Ascending aorta (tissue), 2 donors: ENCODE results near the gene ADK. TPM values are rescaled to one million over a fixed set of nuclear protein-coding genes. Genes with fewer than 3 reads are reported as not detected.

Source experiments
- DNase-seq, 2 donors: peaks; one replicate each; pipeline ENCODE4 v3.0.0-alpha.2; 2019; ENCODE audit warnings: low spot score in 2 of 2
- H3K27ac ChIP-seq, 2 donors: fragments of 200-600 bp; sonication (generic); one replicate each; pipeline ENCODE4 v1.5.1; 2016 to 2017; ENCODE audit warnings: mild to moderate bottlenecking in 1 of 2
- H3K27me3 ChIP-seq: fragments of 200-600 bp; sonication (generic); one replicate; pipeline ENCODE4 v1.5.1; 2017
- H3K36me3 ChIP-seq, 2 donors: fragments of 200-600 bp; sonication (generic); one replicate each; pipeline ENCODE4 v1.5.1; 2016
- H3K4me1 ChIP-seq, 2 donors: fragments of 200-600 bp; sonication (generic); one replicate each; pipeline ENCODE4 v1.5.1; 2016 to 2017; ENCODE audit warnings: mild to moderate bottlenecking in 1 of 2
- H3K4me3 ChIP-seq, 2 donors: fragments of 200-600 bp; sonication (generic); one replicate each; pipeline ENCODE4 v1.5.1; 2016 to 2017; ENCODE audit warnings: mild to moderate bottlenecking in 1 of 2
- H3K9me3 ChIP-seq, 2 donors: fragments of 200-600 bp; sonication (generic); one replicate each; pipeline ENCODE4 v1.5.1; 2016
- intact Hi-C: fragments of 100-400 bp; cut with DNase I; formaldehyde crosslinking; loops from one replicate; pipeline ENCODE4 v1.15.1; 2023
- total RNA-seq: library from RNA; depleted of rRNA; stranded (reverse); fragments of >200 nt; gene quantifications from one replicate; pipeline ENCODE4 v1.1.0, GENCODE V29; 2016
- TF ChIP-seq, protein P1 (sequence below), 3 experiments: fragments of 200-600 bp in 2 of 3; fragments of 450-650 bp in 1 of 3; sonication (generic) in 2 of 3; IDR thresholded peaks; one replicate each; pipeline ENCODE4 v1.5.1; 2016 to 2019; ENCODE audit warnings: antibody characterized with exemption in 3 of 3, mild to moderate bottlenecking in 1 of 3, moderate library complexity in 1 of 3

ADK gene
- total RNA-seq, 1 donor from 2014 or later, result 2.4 TPM

GRCh38 chr10:74275755-74276290 is 124.8 kb downstream of the ADK start:
- H3K36me3 ChIP-seq, result no peaks in the 10 kb centered on the region
- no peak overlapping the region for H3K4me3 ChIP-seq
- peaks cover 0 to 4% of the 10 kb centered on the region in 2 donors for H3K4me1 ChIP-seq
- TF ChIP-seq, protein P1, sequence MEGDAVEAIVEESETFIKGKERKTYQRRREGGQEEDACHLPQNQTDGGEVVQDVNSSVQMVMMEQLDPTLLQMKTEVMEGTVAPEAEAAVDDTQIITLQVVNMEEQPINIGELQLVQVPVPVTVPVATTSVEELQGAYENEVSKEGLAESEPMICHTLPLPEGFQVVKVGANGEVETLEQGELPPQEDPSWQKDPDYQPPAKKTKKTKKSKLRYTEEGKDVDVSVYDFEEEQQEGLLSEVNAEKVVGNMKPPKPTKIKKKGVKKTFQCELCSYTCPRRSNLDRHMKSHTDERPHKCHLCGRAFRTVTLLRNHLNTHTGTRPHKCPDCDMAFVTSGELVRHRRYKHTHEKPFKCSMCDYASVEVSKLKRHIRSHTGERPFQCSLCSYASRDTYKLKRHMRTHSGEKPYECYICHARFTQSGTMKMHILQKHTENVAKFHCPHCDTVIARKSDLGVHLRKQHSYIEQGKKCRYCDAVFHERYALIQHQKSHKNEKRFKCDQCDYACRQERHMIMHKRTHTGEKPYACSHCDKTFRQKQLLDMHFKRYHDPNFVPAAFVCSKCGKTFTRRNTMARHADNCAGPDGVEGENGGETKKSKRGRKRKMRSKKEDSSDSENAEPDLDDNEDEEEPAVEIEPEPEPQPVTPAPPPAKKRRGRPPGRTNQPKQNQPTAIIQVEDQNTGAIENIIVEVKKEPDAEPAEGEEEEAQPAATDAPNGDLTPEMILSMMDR (IDR thresholded peaks at IDR 0.05), result no peak
- intact Hi-C loops, result loop anchor here (10.0 kb wide), 1 partner anchor 49 kb away; no protein-coding TSS in a partner anchor
- DNase-seq, result no peak
- no peaks in the 10 kb centered on the region for H3K9me3 ChIP-seq
- peak overlapping the region; percentile 5 to 37 for H3K27ac ChIP-seq
- H3K27me3 ChIP-seq, result no peaks in the 10 kb centered on the region

DNA sequence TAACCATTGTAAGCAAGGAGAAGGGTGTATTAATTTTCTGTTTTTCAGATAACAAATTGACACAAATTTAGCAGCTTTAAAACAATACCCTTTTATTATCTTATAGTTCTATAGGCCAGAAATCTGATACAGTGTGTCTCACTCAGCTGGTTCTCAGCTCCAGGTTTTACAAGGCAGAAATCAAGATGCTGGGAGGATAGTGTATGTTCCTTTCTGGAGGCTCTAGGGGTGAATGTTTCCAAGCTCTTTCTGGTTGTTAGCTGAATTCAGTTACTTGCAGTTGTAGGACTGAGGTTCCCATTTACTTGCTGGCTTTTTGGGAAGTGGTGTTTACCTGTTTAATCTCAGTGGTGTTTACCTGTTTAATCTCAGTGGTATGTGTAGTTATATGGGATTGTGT is 125.4 kb downstream of the ADK start:
- intact Hi-C loops, result loop anchor here (10.0 kb wide), 1 partner anchor 48 kb away; no protein-coding TSS in a partner anchor
- Histone ChIP-seq H3K9me3 (no peaks in the 10 kb centered on the region), H3K4me3 (no peak overlapping the region), H3K36me3 (no peaks in the 10 kb centered on the region), H3K27me3 (no peaks in the 10 kb centered on the region), H3K27ac (no peak overlapping the region), H3K4me1 (peaks cover 0 to 4% of the 10 kb centered on the region in 2 donors)
- TF ChIP-seq, protein P1 (IDR thresholded peaks at IDR 0.05), result no peak
- no peak for DNase-seq

DNA sequence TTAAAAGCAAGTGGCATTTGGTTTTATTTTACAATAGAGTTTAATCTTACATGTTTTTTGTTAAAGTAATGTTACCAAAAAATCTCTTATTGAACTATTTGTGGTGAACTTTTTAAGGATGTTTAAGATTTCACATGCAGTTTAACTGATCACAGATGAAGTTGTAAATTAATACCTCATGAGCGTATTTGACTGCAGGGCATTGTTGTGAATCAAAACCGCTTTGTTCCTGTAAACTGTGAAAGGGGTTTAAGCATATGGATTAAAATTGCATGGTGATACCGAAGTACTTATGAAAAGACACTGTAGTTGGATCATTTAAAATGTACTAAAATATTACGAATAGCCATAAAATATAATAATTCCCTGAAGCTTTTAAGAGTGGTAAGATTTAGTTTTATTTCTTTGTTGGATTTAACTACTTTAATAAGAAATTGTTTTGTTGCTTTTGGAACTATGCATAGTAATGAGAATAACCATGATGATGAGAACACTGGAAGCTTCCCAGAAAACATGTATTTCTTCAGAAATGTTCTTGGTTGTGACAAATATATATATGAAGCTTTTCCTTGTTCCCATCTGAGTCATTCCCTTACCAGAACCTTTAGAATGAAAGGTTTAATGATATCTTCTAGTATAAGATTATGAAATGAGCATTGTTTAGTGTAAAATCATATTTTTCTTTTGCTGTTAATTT is 131.3 kb downstream of the ADK start:
- no peak for DNase-seq
- no peaks in the 10 kb centered on the region for H3K9me3 ChIP-seq
- no peaks in the 10 kb centered on the region for H3K36me3 ChIP-seq
- no peaks in the 10 kb centered on the region for H3K27me3 ChIP-seq
- no peak overlapping the region for H3K27ac ChIP-seq
- no peak overlapping the region for H3K4me3 ChIP-seq
- TF ChIP-seq, protein P1 (IDR thresholded peaks at IDR 0.05), result no peak
- intact Hi-C loops, result no loop called here
- no peaks in the 10 kb centered on the region for H3K4me1 ChIP-seq

GRCh38 chr10:74282848-74283210 is 131.8 kb downstream of the ADK start:
- H3K9me3 ChIP-seq, result no peaks in the 10 kb centered on the region
- H3K4me3 ChIP-seq, result no peak overlapping the region
- no peak for DNase-seq
- no peaks in the 10 kb centered on the region for H3K4me1 ChIP-seq
- intact Hi-C loops, result no loop called here
- H3K27ac ChIP-seq, result no peak overlapping the region
- H3K36me3 ChIP-seq, result no peaks in the 10 kb centered on the region
- TF ChIP-seq, protein P1 (IDR thresholded peaks at IDR 0.05), result no peak
- no peaks in the 10 kb centered on the region for H3K27me3 ChIP-seq

DNA sequence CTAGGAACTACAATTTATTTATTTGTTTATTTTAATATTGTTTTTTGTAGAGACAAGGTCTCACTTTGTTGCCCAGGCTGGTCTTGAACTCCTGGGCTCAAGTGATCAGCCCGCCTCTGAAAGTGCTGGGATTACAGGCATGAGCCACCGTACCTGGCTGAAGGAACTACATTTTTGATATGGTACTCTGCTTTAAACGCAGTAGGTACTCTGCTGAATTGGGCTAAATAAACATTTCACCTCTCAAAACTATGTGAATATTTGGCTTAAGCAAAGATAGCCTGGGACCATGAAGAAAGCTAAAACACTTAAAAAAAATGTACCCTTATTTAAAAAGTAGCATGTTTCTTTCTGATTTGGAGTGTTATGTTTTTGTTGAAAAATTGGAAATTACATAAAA is 138.2 kb downstream of the ADK start:
- H3K27me3 ChIP-seq, result no peaks in the 10 kb centered on the region
- no peak overlapping the region for H3K4me3 ChIP-seq
- H3K27ac ChIP-seq, result peak overlapping the region; percentile 75 to 76
- DNase-seq, result no peak
- H3K36me3 ChIP-seq, result no peaks in the 10 kb centered on the region
- no peaks in the 10 kb centered on the region for H3K9me3 ChIP-seq
- intact Hi-C loops, result no loop called here
- TF ChIP-seq, protein P1 (IDR thresholded peaks at IDR 0.05), result no peak
- peaks cover 3 to 10% of the 10 kb centered on the region in 2 donors for H3K4me1 ChIP-seq
